GM23338 (cell line): Measurements from ENCODE around the gene SYPL1. TPM values are rescaled to one million over a fixed set of nuclear protein-coding genes. Genes with fewer than 3 reads are reported as not detected.

Experiments used
- ATAC-seq: fragments of 200-7000 bp; cut with Tn5 transposase; 3 replicates; pipeline ENCODE4 v1.9.1; 2020
- DNase-seq: peaks from one replicate; pipeline ENCODE4 v3.0.0-alpha.2; 2015; ENCODE audit warnings: low spot score
- H2AFZ ChIP-seq: fragments of 200-600 bp; sonication (generic); 2 replicates; pipeline ENCODE4 v1.8.0; 2016; ENCODE audit warnings: antibody characterized with exemption, mild to moderate bottlenecking, moderate library complexity
- H3F3A ChIP-seq: fragments of 200-600 bp; sonication (generic); replicated peaks from 2 replicates; pipeline ENCODE4 v1.8.0; 2017; ENCODE audit warnings: antibody characterized with exemption, mixed run types, low read depth
- H3K27ac ChIP-seq: fragments of 200-600 bp; sonication (generic); 2 replicates; pipeline ENCODE4 v1.6.1; 2016; ENCODE audit warnings: low read depth
- H3K27me3 ChIP-seq: fragments of 200-600 bp; sonication (generic); 2 replicates; pipeline ENCODE4 v1.8.0; 2016; ENCODE audit warnings: mild to moderate bottlenecking, mixed run types, moderate library complexity; ENCODE audit not compliant: insufficient read depth
- H3K36me3 ChIP-seq: fragments of 200-600 bp; sonication (generic); 2 replicates; pipeline ENCODE4 v1.8.0; 2016; ENCODE audit warnings: mild to moderate bottlenecking; ENCODE audit not compliant: insufficient read depth
- H3K4me1 ChIP-seq: fragments of 200-600 bp; sonication (generic); 2 replicates; pipeline ENCODE4 v1.8.0; 2016; ENCODE audit warnings: mild to moderate bottlenecking, moderate library complexity; ENCODE audit not compliant: insufficient read depth
- H3K4me2 ChIP-seq: fragments of 200-600 bp; sonication (generic); 2 replicates; pipeline ENCODE4 v1.7.1; 2017; ENCODE audit warnings: mixed run types
- H3K4me3 ChIP-seq: fragments of 200-600 bp; sonication (generic); 2 replicates; pipeline ENCODE4 v1.6.1; 2016; ENCODE audit warnings: mixed run types
- H3K79me2 ChIP-seq: fragments of 200-600 bp; sonication (generic); replicated peaks from 2 replicates; pipeline ENCODE4 v1.8.0; 2017; ENCODE audit warnings: mild to moderate bottlenecking; ENCODE audit not compliant: insufficient read depth
- H3K9me2 ChIP-seq: fragments of 200-600 bp; sonication (generic); 2 replicates; pipeline ENCODE4 v1.8.0; 2017; ENCODE audit not compliant: insufficient read depth
- H4K20me1 ChIP-seq: fragments of 200-600 bp; sonication (generic); replicated peaks from 2 replicates; pipeline ENCODE4 v1.8.0; 2017; ENCODE audit warnings: mild to moderate bottlenecking; ENCODE audit not compliant: insufficient read depth
- H3K27ac Mint-ChIP-seq: 2 replicates; pipeline ENCODE4 v1.8.0; 2020; ENCODE audit warnings: inconsistent platforms, mild to moderate bottlenecking, moderate library complexity, mixed read lengths
- H3K27me3 Mint-ChIP-seq: 3 replicates; pipeline ENCODE4 v1.8.0; 2022; ENCODE audit warnings: low read depth, mild to moderate bottlenecking, moderate library complexity, mixed read lengths, inconsistent platforms; ENCODE audit not compliant: insufficient read depth, poor library complexity
- H3K36me3 Mint-ChIP-seq: 3 replicates; pipeline ENCODE4 v1.8.0; 2021; ENCODE audit warnings: low read depth, mild to moderate bottlenecking, inconsistent platforms, moderate library complexity, mixed read lengths
- H3K4me1 Mint-ChIP-seq: 3 replicates; pipeline ENCODE4 v1.8.0; 2020; ENCODE audit warnings: mild to moderate bottlenecking, inconsistent platforms, mixed read lengths
- H3K4me3 Mint-ChIP-seq: 3 replicates; pipeline ENCODE4 v1.8.0; 2021; ENCODE audit warnings: moderate library complexity, mild to moderate bottlenecking, inconsistent platforms, mixed read lengths
- H3K9me3 Mint-ChIP-seq: 3 replicates; pipeline ENCODE4 v1.8.0; 2020; ENCODE audit warnings: moderate library complexity, mild to moderate bottlenecking, inconsistent platforms, mixed read lengths
- CREB1 ChIP-seq: fragments of 250-450 bp; sonication (Bioruptor Pico); IDR thresholded peaks from 2 replicates; pipeline ENCODE4 v1.5.0; 2020; ENCODE audit warnings: low read depth, mild to moderate bottlenecking, moderate library complexity
- EZH2 ChIP-seq: fragments of 200-600 bp; sonication (generic); IDR thresholded peaks from one replicate; pipeline ENCODE4 v1.8.0; 2017; ENCODE audit warnings: antibody characterized with exemption, mild to moderate bottlenecking, low read depth; ENCODE audit not compliant: unreplicated experiment
- EZH2phosphoT487 ChIP-seq: fragments of 200-600 bp; sonication (generic); IDR thresholded peaks from one replicate; pipeline ENCODE4 v1.8.1; 2018; ENCODE audit warnings: antibody characterized with exemption; ENCODE audit not compliant: unreplicated experiment
- JUNB ChIP-seq: IDR thresholded peaks from one replicate; pipeline ENCODE4 v1.6.1; 2016; ENCODE audit warnings: antibody characterized with exemption; ENCODE audit not compliant: unreplicated experiment
- POLR2AphosphoS5 ChIP-seq: IDR thresholded peaks from 2 replicates; pipeline ENCODE4 v1.6.1; 2016; ENCODE audit warnings: antibody characterized with exemption, low read depth
- REST ChIP-seq: IDR thresholded peaks from one replicate; pipeline ENCODE4 v1.6.1; 2018; ENCODE audit warnings: antibody characterized with exemption; ENCODE audit not compliant: unreplicated experiment
- ZNF114 ChIP-seq: fragments of 250-450 bp; sonication (Bioruptor Pico); IDR thresholded peaks from 2 replicates; pipeline ENCODE4 v1.5.0; 2020; ENCODE audit warnings: mild to moderate bottlenecking, moderate library complexity
- polyA plus RNA-seq: library from polyadenylated mRNA; unstranded; fragments of >200 nt; fragmentation: Nextera tagmentation; extraction: Ambion mirVana; gene quantifications from 2 replicates; pipeline ENCODE4 v1.2.1, GENCODE V29; 2016
- total RNA-seq: library from RNA; depleted of rRNA; stranded (reverse); fragments of >200 nt; shearing (Covaris generic); gene quantifications from 2 replicates; pipeline ENCODE4 v1.2.3, GENCODE V29; 2014
- TF ChIP-seq, protein P1 (sequence below), 2 experiments: fragments of 200-600 bp in 1 of 2; sonication (generic) in 1 of 2; conservative IDR thresholded peaks; 2 replicates each; pipeline versions ENCODE4 v1.5.1 to v1.6.1; 2016 to 2017; ENCODE audit warnings: antibody characterized with exemption in 2 of 2, low read depth in 2 of 2, mild to moderate bottlenecking in 2 of 2, moderate library complexity in 1 of 2

SYPL1 gene
- total and polyA plus RNA-seq, 2 experiments from 2014 or later, result 39.3 to 52.7 TPM

- ATAC-seq, result no peak
- no peaks in the 10 kb centered on the region for H3K27me3 ChIP-seq
- no peaks in the 10 kb centered on the region for H4K20me1 ChIP-seq
- H3K4me3 ChIP-seq, result no peak overlapping the region
- peaks cover 23% of the 10 kb centered on the region for H3K4me1 Mint-ChIP-seq
- H3K4me2 ChIP-seq, result no peak overlapping the region
- H3K4me1 ChIP-seq, result peaks cover 22% of the 10 kb centered on the region
- no peak overlapping the region for H3K27ac Mint-ChIP-seq
- no peak overlapping the region for H3K27ac ChIP-seq
- no peaks in the 10 kb centered on the region for H3K9me2 ChIP-seq
- no peaks in the 10 kb centered on the region for H3K9me3 Mint-ChIP-seq
- no peaks in the 10 kb centered on the region for H3K36me3 Mint-ChIP-seq
- 0 out of 2 replicates have a peak, but pooled peaks cover 7% of the 10 kb centered on the region for H3F3A ChIP-seq
- no peak for DNase-seq
- no peaks in the 10 kb centered on the region for H3K79me2 ChIP-seq
- H3K4me3 Mint-ChIP-seq, result no peak overlapping the region
- TF ChIP-seq, protein P1, sequence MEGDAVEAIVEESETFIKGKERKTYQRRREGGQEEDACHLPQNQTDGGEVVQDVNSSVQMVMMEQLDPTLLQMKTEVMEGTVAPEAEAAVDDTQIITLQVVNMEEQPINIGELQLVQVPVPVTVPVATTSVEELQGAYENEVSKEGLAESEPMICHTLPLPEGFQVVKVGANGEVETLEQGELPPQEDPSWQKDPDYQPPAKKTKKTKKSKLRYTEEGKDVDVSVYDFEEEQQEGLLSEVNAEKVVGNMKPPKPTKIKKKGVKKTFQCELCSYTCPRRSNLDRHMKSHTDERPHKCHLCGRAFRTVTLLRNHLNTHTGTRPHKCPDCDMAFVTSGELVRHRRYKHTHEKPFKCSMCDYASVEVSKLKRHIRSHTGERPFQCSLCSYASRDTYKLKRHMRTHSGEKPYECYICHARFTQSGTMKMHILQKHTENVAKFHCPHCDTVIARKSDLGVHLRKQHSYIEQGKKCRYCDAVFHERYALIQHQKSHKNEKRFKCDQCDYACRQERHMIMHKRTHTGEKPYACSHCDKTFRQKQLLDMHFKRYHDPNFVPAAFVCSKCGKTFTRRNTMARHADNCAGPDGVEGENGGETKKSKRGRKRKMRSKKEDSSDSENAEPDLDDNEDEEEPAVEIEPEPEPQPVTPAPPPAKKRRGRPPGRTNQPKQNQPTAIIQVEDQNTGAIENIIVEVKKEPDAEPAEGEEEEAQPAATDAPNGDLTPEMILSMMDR (conservative IDR thresholded peaks at IDR 0.05; ENCODE audit: low read depth in 2 of 2), result no peak
- H3K27me3 Mint-ChIP-seq, result peaks cover 2% of the 10 kb centered on the region
- no peaks in the 10 kb centered on the region for H3K36me3 ChIP-seq
- no peak overlapping the region for H2AFZ ChIP-seq
These were observed 43.1 kb downstream of the SYPL1 start for GRCh38 chr7:106068986-106069385.

GRCh38 chr7:106068538-106068961, 43.6 kb downstream of the SYPL1 start:
- H3K4me3 Mint-ChIP-seq, result no peak overlapping the region
- H3K4me3 ChIP-seq, result no peak overlapping the region
- no peaks in the 10 kb centered on the region for H3K36me3 Mint-ChIP-seq
- H3K79me2 ChIP-seq, result no peaks in the 10 kb centered on the region
- H4K20me1 ChIP-seq, result no peaks in the 10 kb centered on the region
- no peak overlapping the region for H3K27ac ChIP-seq
- no peaks in the 10 kb centered on the region for H3K27me3 ChIP-seq
- peaks cover 2% of the 10 kb centered on the region for H3K27me3 Mint-ChIP-seq
- H3F3A ChIP-seq, result 0 out of 2 replicates have a peak, but pooled peaks cover 7% of the 10 kb centered on the region
- no peak for DNase-seq
- H3K9me2 ChIP-seq, result no peaks in the 10 kb centered on the region
- ATAC-seq, result no peak
- H3K4me1 Mint-ChIP-seq, result peaks cover 20% of the 10 kb centered on the region
- no peak for TF ChIP-seq REST
- H3K4me1 ChIP-seq, result peaks cover 22% of the 10 kb centered on the region
- no peak overlapping the region for H2AFZ ChIP-seq
- no peaks in the 10 kb centered on the region for H3K9me3 Mint-ChIP-seq
- no peak overlapping the region for H3K4me2 ChIP-seq
- H3K27ac Mint-ChIP-seq, result no peak overlapping the region
- H3K36me3 ChIP-seq, result no peaks in the 10 kb centered on the region

GRCh38 chr7:106067678-106068077, 44.4 kb downstream of the SYPL1 start:
- H3K4me1 ChIP-seq, result peaks cover 22% of the 10 kb centered on the region
- H3K4me2 ChIP-seq, result no peak overlapping the region
- H3K9me2 ChIP-seq, result no peaks in the 10 kb centered on the region
- H3K79me2 ChIP-seq, result no peaks in the 10 kb centered on the region
- Mint-ChIP-seq H3K27ac (no peak overlapping the region), H3K4me1 (peaks cover 25% of the 10 kb centered on the region), H3K36me3 (no peaks in the 10 kb centered on the region), H3K9me3 (no peaks in the 10 kb centered on the region), H3K27me3 (peaks cover 2% of the 10 kb centered on the region), H3K4me3 (no peak overlapping the region)
- ATAC-seq (no peak), DNase-seq (no peak)
- H3K27me3 ChIP-seq, result no peaks in the 10 kb centered on the region
- H4K20me1 ChIP-seq, result no peaks in the 10 kb centered on the region
- no peak overlapping the region for H2AFZ ChIP-seq
- H3K27ac ChIP-seq, result no peak overlapping the region
- no peak overlapping the region for H3K4me3 ChIP-seq
- H3F3A ChIP-seq, result 0 out of 2 replicates have a peak, but pooled peaks cover 7% of the 10 kb centered on the region
- no peaks in the 10 kb centered on the region for H3K36me3 ChIP-seq
- TF ChIP-seq EZH2phosphoT487 (no peak), JUNB (no peak), EZH2 (no peak), POLR2AphosphoS5 (no peak), ZNF114 (CRISPR knock-in tag) (no peak), REST (no peak), CREB1 (CRISPR knock-in tag) (no peak)
- TF ChIP-seq, protein P1 (conservative IDR thresholded peaks at IDR 0.05; ENCODE audit: low read depth in 2 of 2), result no peak
